ENCODE results near the gene ECSIT.

- no peak for TF ChIP-seq SPI1 (IDR thresholded peaks at IDR 0.05; ENCODE audit: low read depth, low read length)
- TF ChIP-seq POLR2A (IDR thresholded peaks at IDR 0.05; ENCODE audit: low read depth, low read length) = no peak
- TF ChIP-seq TAF1 (IDR thresholded peaks at IDR 0.05; ENCODE audit: low read depth, low read length) = no peak
- no peak for TF ChIP-seq POLR2AphosphoS5 (IDR thresholded peaks at IDR 0.05; ENCODE audit: low read depth, low read length)
- no peak for TF ChIP-seq PAX5 (IDR thresholded peaks at IDR 0.05; ENCODE audit: insufficient read depth, low read length, severe bottlenecking)
- TF ChIP-seq POU2F2 (IDR thresholded peaks at IDR 0.05; ENCODE audit: low read depth, low read length) = 0 out of 2 replicates have a peak, but pooled peaks have one; percentile 18
Measured at GRCh38 chr19:11554160-11554559, 25.2 kb upstream of the ECSIT start.
